H1 (cell line): ENCODE measurements around the gene WFDC1. TPM values are rescaled to one million over a fixed set of nuclear protein-coding genes. Genes with fewer than 3 reads are reported as not detected.

Experiments
- CHD7 ChIP-seq: fragments of 300-600 bp; sonication (generic); IDR thresholded peaks from 2 replicates; pipeline ENCODE4 v1.7.1; 2012; ENCODE audit warnings: low read length, moderate library complexity, mild to moderate bottlenecking, inconsistent platforms; ENCODE audit not compliant: insufficient replicate concordance
- CREB1 ChIP-seq: IDR thresholded peaks from 2 replicates; pipeline ENCODE4 v1.6.1; 2012; ENCODE audit warnings: inconsistent platforms
- polyA plus RNA-seq, 7 experiments: library from polyadenylated mRNA; depleted of rRNA in 3 of 7; stranded (reverse) in 5 of 7; unstranded in 2 of 7; fragments of >200 nt in 5 of 7; fragments of 200-250 nt in 2 of 7; gene quantifications; 1 replicate in 5 of 7; 2 replicates in 1 of 7; 4 replicates in 1 of 7; pipeline versions ENCODE4 v1.2.1 to v1.2.3, GENCODE V29; 2011 to 2013; ENCODE audit warnings: missing spikeins in 2 of 7, mixed read lengths in 2 of 7
- total RNA-seq: library from RNA; stranded (reverse); fragmentation: NEBNext Ultra II Directional; extraction: Animal tissue kit (Norgen Biotek cat#: 25700); gene quantifications from 2 replicates; pipeline ENCODE4 v1.2.1, GENCODE V29; 2021

Gene WFDC1
- total and polyA plus RNA-seq, 2 of the 8 experiments (the other 6 are each of a cell fraction or from before 2014, with no cell fraction given) = 0.70 to 1.1 TPM

DNA sequence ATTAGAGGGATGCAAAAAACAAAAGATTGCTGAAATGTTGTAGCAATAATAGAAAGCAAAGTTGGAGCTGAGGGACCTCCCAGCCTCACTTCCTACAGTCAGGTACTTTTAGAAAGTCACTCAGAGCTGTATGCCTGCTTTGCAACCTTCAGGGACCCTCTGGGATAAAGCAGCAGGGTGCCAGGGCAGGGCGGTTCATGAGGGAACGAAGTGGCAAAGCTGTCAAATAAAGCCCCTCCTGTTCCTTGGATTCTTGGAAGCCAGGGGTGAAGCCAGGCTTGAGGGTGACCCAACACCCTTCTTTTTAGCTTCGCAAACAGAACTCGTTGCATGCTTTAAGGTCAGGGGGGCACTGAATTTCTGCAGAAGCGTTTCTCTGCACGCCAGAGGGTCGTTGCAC, 74.4 kb downstream of the WFDC1 start (continued):
- no peak for TF ChIP-seq CHD7
- TF ChIP-seq CREB1 = no peak
